Stimulated activated CD4-positive, alpha-beta T cell treated with anti-CD3 and anti-CD28 coated beads, Interleukin-15, amount 100 ng/mL, for 24 hours (primary cell): ENCODE results near the gene BYSL.

Source experiments
- DNase-seq: peaks from one replicate; pipeline ENCODE4 v3.0.0-alpha.2; 2020

BYSL gene

DNA sequence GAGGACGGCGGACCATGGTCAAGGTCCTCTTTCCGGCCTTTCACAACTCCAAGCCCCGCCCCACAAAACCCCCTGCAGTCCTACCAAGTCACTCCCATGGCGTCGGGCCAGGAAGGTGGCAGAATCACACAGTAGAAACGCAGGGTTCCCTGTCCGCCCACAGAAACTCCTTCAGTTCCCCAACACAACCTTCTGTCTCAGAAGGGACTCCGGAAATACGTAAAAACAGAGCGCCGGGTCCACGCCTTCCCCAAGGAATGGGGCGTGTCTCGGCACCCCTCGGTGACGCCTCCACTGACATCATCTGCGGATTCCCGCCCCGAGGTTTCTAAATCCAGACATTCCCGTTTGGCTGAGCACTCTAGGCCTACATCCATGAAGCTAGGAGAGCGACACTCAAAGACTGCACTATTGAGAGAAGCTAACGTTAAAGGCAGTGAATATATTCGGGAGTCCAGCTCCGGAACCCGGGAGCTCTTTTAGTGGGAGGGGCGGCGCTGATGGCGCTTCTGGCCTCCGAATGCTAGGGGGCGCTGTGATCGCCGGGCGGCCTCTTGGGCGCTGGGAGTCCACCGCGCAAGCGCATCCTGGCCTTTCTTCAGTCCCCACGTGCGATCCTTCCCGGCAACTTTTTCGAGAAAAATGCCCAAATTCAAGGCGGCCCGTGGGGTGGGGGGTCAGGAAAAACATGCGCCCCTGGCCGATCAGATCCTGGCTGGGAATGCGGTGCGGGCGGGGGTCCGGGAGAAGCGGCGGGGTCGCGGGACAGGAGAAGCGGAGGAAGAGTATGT lies at the start of gene BYSL, which contains the start of gene MED20:
Gene BYSL, plus strand, starts transcription at position 579 of the 791 bp plus-strand sequence. Its CDS starts 64 bp downstream, at position 643.
Gene MED20, minus strand, starts transcription at position 219 of the 791 bp plus-strand sequence. Its CDS starts 121 bp downstream, at position 98.
- peak; percentile 95 for DNase-seq

GRCh38 chr6:41871691-41872090 lies 49.6 kb upstream of the BYSL start:
- no peak for DNase-seq

DNA sequence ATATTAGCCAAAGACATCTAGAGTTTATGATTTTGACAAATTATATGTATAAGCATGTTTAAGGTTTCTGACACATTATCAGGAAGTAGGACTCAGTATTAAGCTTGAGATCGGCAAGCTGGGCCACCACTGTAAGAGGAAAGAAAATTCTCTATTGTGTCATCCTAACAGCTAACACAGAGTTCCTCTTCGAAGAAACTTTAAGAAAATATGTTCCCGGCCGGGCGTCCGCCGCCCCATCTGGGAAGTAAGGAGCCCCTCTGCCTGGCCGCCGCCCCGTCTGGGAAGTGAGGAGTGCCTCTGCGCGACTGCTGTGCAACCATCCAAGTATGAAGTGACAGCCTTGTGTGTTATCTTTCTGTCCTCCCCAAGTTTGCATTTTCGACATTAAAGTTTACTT lies 49.2 kb upstream of the BYSL start:
- DNase-seq = no peak

DNA sequence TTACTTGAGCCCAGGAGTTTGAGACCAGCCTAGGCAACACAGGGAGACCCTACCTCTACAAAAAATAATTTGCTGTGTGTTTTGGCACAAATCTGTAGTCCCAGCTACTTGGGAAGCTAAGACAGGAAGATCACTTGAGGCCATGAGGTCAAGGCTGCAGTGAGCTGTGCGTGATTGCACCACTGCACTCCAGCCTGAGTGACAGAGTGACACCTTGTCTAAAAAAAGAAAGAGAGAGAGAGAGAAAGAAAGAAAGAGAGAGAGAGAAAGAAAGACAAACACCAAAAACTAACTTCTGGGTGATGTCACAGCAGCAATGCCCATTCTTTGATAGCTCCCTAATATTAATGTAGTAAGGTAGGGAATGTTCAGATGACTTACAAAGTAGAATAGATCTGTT lies 46.6 kb upstream of the BYSL start:
- DNase-seq = no peak

DNA sequence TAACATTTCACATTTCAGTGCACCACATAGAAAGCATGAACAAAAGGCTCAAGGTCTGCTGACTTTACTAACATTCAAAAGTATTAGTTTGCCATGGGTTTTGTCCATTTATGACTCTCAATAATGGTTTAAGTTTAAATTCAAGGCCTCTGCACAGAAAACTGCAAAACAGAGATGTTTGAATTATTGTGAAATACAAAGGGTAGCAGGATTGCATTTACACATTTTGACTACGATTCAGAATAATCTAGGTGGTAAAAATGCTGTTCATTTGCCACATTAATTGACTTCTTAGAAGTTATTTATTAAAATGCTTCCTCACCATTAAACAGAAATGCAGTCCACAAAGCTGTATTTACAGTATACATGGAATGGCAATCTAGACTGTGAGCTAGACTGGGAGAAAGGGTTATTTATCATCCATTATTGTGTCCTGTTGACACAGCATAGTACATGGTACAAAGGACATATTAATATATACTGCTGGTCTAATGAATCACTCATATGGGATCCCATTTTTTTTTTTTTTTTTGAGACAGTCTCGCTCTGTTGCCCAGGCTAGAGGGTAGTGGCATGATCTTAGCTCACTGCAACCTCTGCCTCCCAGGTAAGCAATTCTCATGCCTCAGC lies 44.1 kb upstream of the BYSL start:
- no peak for DNase-seq

DNA sequence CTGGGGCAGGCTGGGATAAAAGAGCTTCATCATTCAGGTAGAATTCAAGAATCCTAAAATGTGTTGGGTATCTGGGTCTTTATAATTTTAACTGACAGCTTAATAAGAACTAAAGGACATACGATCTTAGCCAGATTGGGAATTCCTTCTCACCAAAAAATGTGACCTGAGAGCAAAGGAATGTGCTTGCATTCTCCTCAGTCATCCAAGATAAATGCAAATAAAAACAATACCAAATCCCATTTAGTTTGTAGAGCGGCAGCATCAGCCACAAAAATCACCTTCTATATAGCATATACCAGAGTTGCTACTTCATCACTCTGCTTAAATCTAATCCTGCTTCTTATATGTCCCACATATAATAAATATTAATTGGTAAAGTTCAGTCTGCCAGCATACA lies 43.1 kb upstream of the BYSL start:
- no peak for DNase-seq

GRCh38 chr6:41878961-41879405 lies 42.3 kb upstream of the BYSL start:
- DNase-seq = no peak

GRCh38 chr6:41881506-41881905 lies 39.8 kb upstream of the BYSL start:
- no peak for DNase-seq

DNA sequence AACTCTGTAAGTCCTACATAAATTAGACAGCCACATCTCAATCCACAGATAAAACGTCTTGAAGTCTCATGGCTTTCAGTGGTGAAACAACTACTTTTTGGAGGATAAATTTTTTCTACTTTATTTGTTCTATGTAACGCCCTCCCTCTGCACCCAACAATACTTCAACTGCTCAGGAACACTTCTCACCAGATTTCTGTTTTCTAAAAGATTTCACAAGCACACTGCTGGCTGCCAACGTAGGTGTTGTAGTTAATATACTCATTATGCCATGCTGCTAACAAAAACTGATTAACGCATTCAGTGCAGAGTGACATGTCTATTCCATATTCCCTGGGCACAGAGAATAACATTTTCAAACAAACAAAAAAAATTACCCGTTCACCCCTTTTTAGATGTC lies 36.3 kb upstream of the BYSL start:
- no peak for DNase-seq

GRCh38 chr6:41885930-41886329 lies 35.4 kb upstream of the BYSL start:
- no peak for DNase-seq

DNA sequence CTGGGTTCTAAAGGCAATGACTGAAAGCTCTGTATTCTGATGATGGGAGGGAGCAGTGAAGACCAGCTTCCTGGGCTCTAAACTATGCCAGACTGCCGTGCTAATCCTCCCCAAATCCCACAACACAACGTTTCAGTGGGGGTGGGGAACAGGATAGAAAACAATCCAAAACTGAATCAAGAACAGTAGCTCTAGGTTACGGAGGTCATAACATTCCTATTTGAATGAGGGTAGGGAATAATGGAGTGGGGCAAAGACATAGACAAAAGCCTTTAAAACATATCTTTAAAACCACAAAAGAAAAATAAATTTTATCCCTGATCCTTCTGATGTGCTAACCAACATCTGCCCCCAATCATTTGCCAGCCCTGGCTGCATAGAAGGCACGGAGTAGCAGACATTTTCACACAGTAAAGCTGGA lies 34.0 kb upstream of the BYSL start:
- no peak for DNase-seq

- DNase-seq = no peak
Measured at GRCh38 chr6:41892921-41893564, 28.3 kb upstream of the BYSL start.

GRCh38 chr6:41894366-41895299 lies 26.7 kb upstream of the BYSL start:
- DNase-seq = peak; percentile 16

DNA sequence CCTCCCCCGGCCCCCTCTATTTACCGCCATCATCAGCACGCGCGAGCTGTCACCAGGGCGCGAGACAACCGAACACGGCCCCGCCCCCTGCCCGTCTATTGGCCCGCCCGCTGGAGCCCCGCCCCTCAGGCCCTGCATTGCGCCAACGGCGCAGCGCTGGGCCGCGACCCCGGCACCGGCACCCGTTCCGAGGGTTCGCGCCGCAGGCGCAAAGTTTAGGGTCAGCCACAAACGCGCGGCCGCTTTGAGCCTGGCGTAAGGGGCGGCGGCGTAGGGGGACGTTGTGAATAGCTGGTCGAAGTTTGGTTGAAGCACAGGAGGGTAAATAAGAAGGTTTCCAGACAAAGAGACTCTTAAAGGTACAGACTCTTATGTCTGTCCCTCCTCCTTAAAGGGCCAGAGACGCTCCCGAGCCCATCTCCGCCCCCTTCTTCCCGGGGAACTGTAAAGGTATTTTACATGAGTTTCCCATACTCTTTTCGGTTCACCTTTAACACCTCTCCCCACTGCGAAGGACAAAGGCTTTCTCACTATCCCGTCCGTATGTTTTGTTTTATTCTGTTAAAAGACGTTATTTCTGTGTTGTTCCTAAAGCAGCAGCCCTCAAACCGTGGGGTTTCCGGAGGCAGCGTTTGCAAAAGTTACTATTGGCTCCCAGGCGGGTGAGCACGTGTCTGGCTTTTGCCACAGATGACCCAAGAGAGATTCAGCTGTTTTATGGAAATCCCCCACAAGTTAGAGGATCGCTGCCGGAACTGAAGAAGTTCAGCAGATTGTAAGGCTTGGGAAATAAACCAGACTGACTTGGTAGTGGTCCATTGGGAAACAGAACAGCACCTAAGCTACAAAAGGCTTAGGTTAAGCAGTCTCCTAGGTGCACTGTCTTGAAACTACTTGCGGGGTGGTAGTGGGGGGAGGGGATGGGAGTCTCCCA lies 25.7 kb upstream of the BYSL start, which contains the start of gene USP49:
Gene USP49, minus strand, starts transcription at position 76 of the 934 bp plus-strand sequence. CDS start 88,392 bp downstream, outside the sequence.
- DNase-seq = peak; percentile 97

- no peak for DNase-seq
Measured at GRCh38 chr6:41896281-41896680, 25.0 kb upstream of the BYSL start.

- DNase-seq = no peak
Measured at GRCh38 chr6:41900861-41901260, 20.4 kb upstream of the BYSL start.

- peak; percentile 70 for DNase-seq
Measured at GRCh38 chr6:41901882-41902519, 19.3 kb upstream of the BYSL start.

DNA sequence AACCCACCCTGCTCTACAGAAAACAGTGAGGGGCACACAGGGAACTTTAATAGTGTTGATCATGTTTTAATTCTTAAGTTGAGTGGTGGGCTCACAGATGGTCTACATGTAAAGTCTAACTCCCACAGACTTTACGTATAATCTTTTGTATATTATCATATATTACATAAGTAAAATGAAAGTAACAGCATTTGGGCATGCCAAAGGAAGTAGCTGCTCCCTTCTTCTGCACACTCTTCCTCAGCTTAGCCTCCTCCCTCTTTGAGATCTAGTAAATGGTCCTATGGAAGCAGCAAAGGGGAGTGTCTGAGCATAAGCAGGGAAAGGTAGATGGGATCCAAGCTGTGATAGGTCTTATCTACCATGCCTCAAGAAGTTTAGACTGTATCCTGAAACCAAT lies 11.6 kb upstream of the BYSL start:
- DNase-seq = no peak

DNA sequence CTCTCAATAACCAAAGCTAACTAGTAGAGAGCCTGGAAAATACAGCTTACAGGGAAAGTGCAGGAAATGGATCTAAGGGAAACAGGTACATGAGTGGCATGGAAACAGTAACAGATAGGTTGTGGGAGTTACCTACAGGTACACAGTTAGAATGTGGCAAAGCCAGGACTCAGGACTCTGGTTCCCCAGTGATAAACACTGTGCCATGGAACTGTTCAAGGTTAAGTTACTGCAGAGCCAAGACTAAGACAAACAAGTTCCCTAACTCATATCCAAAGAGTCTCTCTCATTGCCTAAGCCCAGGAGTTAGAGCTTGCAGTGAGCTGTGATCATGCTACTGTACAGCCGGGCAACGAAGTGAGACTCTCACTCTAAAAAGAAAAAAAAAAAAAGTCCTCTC lies 7.0 kb upstream of the BYSL start:
- no peak for DNase-seq

GRCh38 chr6:41914869-41915530 lies 6.3 kb upstream of the BYSL start:
- no peak for DNase-seq
